Measurements from ENCODE around the gene GOLGA6L26.
"Not testable (repeated sequence)": the region's sequence is repeated elsewhere in the genome, so short reads cannot be mapped to it uniquely, and the experiment has no call there.

GOLGA6L26 gene, protein sequence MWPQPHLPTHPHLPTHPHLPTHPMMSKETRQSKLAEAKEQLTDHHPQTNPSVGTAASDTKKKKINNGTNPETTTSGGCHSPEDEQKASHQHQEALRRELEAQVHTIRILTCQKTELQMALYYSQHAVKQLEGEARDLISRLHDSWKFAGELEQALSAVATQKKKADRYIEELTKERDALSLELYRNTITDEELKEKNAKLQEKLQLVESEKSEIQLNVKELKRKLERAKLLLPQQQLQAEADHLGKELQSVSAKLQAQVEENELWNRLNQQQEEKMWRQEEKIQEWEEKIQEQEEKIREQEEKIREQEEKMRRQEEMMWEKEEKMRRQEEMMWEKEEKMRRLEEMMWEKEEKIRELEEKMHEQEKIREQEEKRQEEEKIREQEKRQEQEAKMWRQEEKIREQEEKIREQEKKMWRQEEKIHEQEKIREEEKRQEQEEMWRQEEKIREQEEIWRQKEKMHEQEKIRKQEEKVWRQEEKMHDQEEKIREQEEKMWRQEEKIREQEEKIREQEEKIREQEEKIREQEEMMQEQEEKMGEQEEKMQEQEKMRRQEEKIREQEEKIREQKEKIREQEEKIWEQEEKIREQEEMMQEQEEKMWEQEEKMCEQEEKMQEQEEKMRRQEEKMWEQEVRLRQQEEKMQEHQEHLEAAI

GRCh38 chr15:23334096-23334495 lies at the start of gene GOLGA6L26:
GOLGA6L26 (minus strand) TSS chr15:23334196; CDS start chr15:23334135, 61 bp downstream.
- DNase-seq (ENCODE audit: low read depth) = not testable (repeated sequence)

- not testable (repeated sequence) for DNase-seq (ENCODE audit: low read depth)
These were observed 47.2 kb upstream of the GOLGA6L26 start for GRCh38 chr15:23381192-23381591.

GRCh38 chr15:23380700-23381099 lies 46.7 kb upstream of the GOLGA6L26 start:
- not testable (repeated sequence) for DNase-seq (ENCODE audit: low read depth)

DNA sequence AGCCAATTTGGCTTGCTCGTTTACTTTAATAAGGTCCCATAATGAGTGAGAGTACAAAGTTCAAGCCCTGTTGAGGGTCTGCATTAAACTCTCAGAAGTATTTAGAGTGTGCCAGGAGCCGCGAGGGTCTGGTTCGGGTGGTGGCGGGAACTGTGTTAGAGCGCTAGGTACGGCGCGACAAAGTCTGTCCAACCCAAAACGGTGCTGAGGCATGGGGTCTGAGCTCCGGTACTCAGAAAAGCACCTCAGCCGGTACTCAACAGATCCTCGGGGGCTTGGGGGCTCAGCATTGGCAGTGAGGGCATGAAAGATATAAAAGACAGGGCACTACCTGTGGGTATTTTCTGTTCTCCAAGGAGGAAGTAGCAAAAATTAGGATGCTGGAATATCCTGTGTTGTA lies 45.0 kb upstream of the GOLGA6L26 start:
- not testable (repeated sequence) for DNase-seq (ENCODE audit: low read depth)

DNA sequence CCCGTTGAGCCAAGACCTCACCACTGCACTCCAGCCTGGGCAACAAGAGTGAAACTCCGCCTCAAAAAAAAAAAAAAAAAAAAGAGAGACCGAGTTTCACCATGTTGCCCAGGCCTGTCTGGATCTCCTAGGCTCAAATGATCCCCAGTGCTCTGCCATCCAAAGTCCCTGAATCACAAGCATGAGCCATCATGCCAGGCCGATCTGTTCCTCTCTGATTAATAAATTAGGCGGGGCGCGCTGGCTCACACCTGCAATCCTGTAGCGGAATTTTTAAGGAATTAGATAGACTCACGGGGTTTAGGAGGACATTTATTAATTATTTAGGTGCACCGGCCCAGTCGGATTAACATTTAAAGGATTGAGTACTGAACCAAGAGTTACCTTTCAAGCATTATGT lies 40.2 kb upstream of the GOLGA6L26 start:
- DNase-seq (ENCODE audit: low read depth) = not testable (repeated sequence)

DNA sequence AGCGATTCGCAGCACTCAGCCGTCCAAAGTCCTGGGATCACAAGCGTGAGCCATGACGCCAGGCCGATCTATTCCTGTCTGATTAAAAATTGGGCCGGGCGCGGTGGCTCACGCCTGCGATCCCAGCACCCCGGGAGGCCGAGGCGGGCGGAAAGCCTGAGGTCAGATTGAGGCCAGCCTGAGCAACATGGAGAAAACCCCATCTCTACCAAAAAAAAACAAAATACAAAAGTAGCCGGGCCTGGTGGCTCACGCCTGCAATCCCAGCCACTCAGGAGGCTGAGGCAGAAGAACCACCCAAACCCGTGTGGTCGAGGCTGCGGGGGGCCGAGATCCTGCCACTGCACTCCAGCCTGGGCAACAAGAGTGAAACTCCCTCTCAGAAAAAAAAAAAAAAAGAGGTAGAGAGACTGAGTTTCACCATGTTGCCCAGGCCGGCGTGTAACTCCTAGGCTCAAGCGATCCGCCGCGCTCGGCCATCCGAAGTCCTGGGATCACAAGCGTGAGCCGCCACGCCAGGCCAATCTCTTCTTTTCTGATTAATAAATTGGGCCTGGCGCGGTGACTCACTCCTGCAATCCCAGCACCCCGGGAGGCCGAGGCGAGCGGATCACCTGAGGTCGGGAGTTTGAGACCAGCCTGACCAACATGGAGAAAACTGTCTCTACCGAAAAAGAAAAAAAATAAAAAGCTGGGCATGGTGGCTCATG lies 39.0 kb upstream of the GOLGA6L26 start:
- not testable (repeated sequence) for DNase-seq (ENCODE audit: low read depth)

DNA sequence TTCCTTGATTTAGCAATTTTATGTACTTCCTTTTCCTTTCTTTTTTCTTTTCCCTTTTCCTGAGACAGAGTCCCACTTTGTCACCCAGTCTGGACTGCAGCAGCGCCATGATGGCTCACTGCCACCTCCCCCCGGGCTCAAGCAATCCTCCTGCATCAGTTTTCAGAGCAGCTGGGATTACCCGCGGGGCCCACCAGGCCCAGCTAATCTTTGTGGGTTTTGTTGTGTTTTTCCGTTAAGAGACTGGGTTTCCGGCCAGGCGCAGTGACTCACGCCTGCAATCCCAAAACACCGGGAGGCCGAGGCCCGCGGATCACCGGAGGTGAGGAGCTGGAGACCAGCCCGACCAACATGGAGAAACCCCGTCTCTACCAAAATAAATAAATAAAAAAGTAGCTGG lies 38.3 kb upstream of the GOLGA6L26 start:
- DNase-seq (ENCODE audit: low read depth) = no peak

- DNase-seq (ENCODE audit: low read depth) = not testable (repeated sequence)
These were observed 37.9 kb upstream of the GOLGA6L26 start for GRCh38 chr15:23371868-23372267.

GRCh38 chr15:23371134-23371533 lies 37.1 kb upstream of the GOLGA6L26 start:
- not testable (repeated sequence) for DNase-seq (ENCODE audit: low read depth)

DNA sequence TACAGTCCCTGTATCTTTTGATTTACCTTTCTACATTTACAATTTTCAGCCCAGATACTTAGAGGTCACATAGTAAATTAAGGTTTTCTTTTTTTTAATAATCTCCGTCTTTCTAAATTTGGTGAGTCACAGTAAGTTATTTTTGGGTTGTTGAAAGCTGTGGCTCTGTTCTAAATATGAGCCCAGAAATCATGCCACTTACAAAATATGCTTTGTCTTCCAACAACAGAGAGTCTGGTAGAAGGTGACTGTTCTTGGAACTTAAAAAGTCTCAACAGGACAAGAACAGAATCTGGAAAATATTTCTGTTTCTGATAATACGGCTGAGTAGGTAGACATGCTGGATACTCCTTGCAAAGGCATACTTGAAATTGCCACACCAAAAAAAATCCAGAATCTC lies 36.6 kb upstream of the GOLGA6L26 start:
- no peak for DNase-seq (ENCODE audit: low read depth)

- DNase-seq (ENCODE audit: low read depth) = not testable (repeated sequence)
These were observed 30.3 kb upstream of the GOLGA6L26 start for GRCh38 chr15:23364261-23364660.

GRCh38 chr15:23362622-23363021 lies 28.6 kb upstream of the GOLGA6L26 start:
- not testable (repeated sequence) for DNase-seq (ENCODE audit: low read depth)

GRCh38 chr15:23354448-23354847 lies 20.5 kb upstream of the GOLGA6L26 start, which contains the start of gene GOLGA8S:
GOLGA8S (plus strand) TSS chr15:23354748; CDS start chr15:23354810, 62 bp downstream.
- DNase-seq (ENCODE audit: low read depth) = not testable (repeated sequence)

DNA sequence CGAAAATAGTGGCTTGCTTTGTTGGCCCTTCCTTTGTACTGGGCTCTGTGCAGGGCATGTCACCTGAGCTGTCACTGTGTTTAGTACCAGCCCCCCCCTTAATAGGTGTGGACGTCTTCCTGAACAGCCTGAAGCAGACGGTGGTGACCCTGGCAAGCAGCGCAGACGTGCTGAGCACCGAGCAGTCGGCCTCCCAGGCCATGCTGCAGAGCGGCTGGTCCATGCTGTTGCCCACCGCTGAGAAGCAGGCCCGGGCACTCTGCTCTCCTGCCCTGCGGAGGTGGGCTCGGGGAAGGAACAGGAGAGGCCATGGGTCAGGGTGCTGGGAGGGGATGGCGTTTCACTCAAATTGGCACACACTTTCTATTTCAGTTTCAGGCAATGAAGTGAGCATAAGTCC lies 22.8 kb downstream of the GOLGA6L26 start:
- not testable (repeated sequence) for DNase-seq (ENCODE audit: low read depth)

DNA sequence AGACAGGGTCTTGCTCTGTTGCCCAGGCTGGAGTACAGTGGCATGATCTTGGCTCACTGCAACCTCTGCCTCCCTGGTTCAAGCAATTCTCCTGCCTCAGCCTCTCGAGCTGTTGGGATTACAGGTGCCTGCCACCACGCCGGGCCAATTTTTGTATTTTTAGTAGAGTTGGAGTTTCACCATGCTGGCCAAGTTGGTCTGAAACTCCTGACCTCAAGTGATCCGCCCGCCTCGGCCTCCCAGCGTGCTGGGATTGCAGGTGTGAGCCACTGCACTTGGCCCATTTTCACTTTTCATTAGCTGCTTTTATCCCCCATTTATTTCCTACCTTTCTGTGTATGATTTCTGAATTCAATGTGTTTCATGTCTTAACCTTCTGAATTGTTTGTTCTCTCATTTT lies 28.1 kb downstream of the GOLGA6L26 start:
- not testable (repeated sequence) for DNase-seq (ENCODE audit: low read depth)

DNA sequence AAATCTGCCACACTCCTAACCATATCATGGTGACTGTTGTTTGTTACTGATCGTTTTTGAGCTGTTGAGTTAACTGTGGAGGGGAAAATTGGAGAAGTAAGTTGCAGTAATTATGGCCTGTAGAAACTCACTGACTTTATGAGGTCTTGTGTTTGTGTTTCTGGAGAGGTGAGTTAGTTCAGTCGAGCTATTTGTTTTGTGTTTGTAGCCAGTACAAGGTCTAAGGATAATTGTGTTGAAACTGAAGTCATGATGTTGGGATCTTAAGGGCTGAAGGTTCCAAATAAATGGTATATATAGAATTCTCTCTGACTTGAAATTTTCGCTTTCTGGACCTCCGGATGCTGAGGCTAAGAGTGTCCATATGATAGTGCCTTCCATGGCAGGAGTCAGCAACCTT lies 29.2 kb downstream of the GOLGA6L26 start:
- not testable (repeated sequence) for DNase-seq (ENCODE audit: low read depth)

DNA sequence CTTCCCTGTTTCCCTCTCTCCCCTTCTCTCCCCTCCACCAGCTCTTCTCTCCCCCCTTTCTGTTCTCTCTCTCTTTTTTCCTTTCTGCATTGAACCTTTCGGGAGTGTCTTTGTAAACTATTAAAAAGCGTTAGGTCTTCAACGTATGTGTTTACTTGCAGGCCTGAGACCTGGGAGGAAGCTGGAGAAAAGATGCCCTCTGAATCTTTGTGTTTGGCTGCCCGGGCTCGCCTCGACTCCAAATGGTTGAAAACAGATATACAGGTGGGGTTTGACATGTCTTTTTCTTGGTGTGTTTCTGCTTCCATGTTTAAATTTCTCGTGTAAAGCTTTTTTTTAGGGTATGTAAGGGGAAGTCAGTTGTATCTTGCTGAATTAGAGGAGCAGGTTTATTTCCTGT lies 29.7 kb downstream of the GOLGA6L26 start:
- not testable (repeated sequence) for DNase-seq (ENCODE audit: low read depth)

DNA sequence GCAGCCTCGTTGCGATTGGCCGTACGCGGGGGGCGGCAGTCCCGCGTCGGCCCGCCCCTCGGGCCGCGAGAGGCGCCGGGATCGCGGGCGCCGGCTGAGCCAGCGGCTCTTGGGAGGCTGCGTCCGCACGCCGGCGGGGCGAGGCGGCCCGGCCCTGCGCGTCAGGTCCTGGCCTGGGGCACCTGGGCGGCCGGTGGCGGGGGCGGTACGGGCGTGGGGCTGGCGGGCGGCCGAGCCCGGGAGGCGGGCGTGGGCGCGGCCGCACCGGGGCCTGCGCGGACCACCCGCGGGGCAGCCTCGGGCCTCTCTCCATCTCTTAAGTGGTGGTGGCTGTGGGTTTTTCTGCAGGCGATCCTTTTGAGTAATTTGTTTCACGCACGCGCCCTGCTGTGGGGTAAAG lies 30.3 kb downstream of the GOLGA6L26 start:
- peak; percentile 24 for DNase-seq (ENCODE audit: low read depth)

GRCh38 chr15:23303246-23303645 lies 30.8 kb downstream of the GOLGA6L26 start:
- not testable (repeated sequence) for DNase-seq (ENCODE audit: low read depth)

All from activated T-helper 9 cell treated with anti-CD3 and anti-CD28 coated beads, Interleukin-2, amount 50 U/mL, for 16 hours (primary cell).